ENCODE data around the gene DBT.

DNA sequence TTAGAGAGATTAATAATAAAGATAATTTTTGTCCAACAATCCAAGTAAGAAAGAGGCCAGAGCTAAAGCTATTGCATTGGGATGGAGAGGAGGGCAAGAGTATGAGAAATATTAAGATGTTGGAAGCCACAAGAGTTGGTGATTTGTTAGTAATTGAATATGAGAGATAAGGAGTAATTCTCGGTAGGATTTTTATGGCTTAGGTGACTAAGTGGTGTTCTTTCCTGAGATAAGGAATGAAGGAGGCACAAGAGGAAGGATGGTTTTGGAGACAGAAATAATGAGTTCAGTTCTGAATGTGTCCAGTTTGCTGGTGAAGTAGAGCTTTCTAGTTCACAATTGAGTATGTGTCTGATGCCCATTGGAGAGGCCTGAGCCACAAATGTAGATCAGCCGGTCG, 107.3 kb downstream of the DBT start:
- TF ChIP-seq CTCF (IDR thresholded peaks at IDR 0.05), result no peak
- TF ChIP-seq POLR2A (IDR thresholded peaks at IDR 0.05), result no peak

All from body of pancreas (tissue), 4 donors.